Stimulated activated naive CD8-positive, alpha-beta T cell treated with anti-CD3 and anti-CD28 coated beads, Interleukin-15, Interleukin-2, amounts not matched to agents 100 U/mL and 50 U/mL, for 24 hours (primary cell): Measurements from ENCODE around the gene ENDOG.
"Not testable (repeated sequence)": the region's sequence is repeated elsewhere in the genome, so short reads cannot be mapped to it uniquely, and the experiment has no call there.

ENCODE experiments used
- ATAC-seq: fragments of 150-1000 bp; cut with Tn5 transposase; one replicate; pipeline ENCODE4 v1.10.0; 2021
- DNase-seq: peaks from one replicate; pipeline ENCODE4 v3.0.0; 2021

The ENDOG gene

DNA sequence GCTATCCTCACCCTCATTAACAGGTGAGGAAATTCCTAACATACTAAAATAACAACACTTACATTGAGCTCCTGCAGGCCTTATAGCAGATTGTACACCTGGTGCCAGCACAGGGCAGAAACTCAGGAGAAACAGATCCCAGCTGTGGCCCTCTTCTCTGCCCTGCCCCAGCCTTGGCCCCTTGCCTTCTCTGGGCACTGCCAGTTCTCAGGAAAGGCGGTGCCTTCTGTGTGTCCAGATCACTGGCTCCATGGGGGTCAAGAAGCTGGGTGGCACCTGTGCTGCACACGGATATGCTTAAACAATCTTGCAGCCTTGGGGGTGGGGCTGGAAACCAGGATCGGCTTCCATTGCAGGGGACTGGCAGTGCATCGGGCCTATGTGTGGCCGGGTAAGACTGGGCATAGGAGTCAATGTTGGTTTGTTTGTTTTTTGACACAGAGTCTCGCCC is 44.1 kb downstream of the ENDOG start:
- ATAC-seq = no peak

DNA sequence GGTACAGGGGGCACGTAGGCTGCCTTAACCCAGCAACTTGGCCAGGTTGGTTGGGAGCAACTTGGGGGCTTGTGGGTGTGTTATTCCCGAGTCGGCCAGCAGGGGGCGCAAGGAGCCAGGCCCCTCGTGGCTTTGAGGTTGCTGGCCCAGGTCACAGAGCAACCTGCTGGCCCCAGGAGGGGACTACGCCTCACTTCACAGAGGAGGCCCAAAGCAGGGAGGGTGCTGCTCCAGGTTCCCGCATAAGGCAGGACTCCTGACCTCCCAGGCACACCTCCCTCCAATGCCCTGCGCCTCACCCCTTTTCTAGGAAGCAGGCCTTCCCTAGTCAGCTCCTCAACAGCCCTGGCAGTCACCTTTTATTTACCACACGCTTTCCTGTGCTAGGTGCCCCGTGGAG is 45.3 kb downstream of the ENDOG start:
- ATAC-seq (peak; percentile 92), DNase-seq (peak; percentile 90)

More for the DNA sequence above, 44.1 kb downstream of the ENDOG start:
- DNase-seq = no peak

DNA sequence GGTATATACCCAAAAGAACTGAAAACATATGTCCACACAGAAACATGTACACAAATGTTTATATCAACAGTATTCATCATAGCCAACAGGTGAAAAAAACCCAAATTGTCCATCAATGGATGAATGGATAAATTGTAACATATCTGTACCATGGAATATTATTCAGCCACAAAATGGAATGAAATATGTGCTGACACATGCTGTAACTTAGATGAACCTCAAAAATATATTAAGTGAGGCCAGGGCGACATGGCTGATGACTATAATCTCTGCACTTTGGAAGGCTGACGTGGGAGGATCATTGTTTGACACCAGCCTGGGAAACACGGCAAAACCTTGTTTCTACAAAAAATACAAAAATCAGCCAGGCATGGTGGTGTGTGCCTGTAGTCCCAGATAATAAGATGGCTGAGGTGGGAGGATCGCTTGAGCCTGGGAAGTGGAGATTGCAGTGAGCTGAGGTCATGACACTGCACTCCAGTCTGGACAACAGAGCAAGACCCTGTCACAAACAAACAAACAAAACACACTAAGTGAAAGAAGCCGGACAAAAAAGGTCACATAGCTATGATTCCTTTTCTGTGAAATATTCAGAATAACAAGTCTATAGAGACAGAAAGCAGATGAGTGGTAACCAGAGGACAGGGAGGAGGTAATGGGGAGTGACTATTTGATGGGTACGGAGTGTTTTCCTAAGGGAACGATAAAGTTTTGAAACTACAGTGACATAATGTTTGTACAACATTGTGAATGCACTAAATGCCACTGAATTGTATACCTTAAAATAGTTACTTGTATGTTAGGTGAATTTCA is 52.0 kb downstream of the ENDOG start:
- DNase-seq (no peak), ATAC-seq (no peak)

DNA sequence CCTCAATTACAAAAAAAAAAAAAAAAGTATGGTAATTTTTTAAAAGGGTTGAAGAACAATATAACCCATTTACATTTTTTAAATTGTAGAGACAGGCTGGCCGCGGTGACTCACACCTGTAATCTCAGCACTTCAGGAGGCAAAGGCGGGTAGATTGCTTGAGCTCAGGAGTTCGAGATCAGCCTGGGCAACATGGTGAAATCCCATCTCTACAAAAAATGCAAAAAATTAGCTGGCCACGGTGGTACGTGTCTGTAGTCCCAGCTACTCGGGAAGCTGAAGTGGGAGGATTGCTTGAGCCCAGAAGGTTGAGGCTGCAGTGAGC is 52.6 kb downstream of the ENDOG start:
- not testable (repeated sequence) for DNase-seq, ATAC-seq
